Naive thymus-derived CD8-positive, alpha-beta T cell (primary cell): ENCODE measurements around the gene KCNH3. TPM values are rescaled to one million over a fixed set of nuclear protein-coding genes. Genes with fewer than 3 reads are reported as not detected.
A peak's percentile ranks its signal among the peaks of the same experiment; 100 is the strongest.

Source experiments
- ATAC-seq, 2 donors: fragments of 150-1000 bp; cut with Tn5 transposase in 1 of 2; sonication (Bioruptor Pico), chemical (Tn5 transposase) in 1 of 2; 1 replicate in 1 of 2; 2 replicates in 1 of 2; pipeline ENCODE4 v1.10.0; 2021; ENCODE audit warnings: mild to moderate bottlenecking in 2 of 2, moderate library complexity in 2 of 2
- POLR2A ChIA-PET: fragments of 350-600 bp; sonication (Branson Sonifier 250); formaldehyde crosslinking; loops from one replicate; lab custom pipeline; 2021; ENCODE audit warnings: antibody characterized with exemption; lab: Charles Lee
- DNase-seq, 10 donors: peaks; one replicate each; pipeline versions ENCODE4 v3.0.0 to v3.0.0-alpha.2; 2020 to 2022
- H3K27ac Mint-ChIP-seq, 10 donors: one replicate each; pipeline ENCODE4 v1.8.0; 2020 to 2022; ENCODE audit warnings: mild to moderate bottlenecking in 10 of 10, mixed read lengths in 10 of 10, moderate library complexity in 4 of 10, inconsistent platforms in 1 of 10
- H3K27me3 Mint-ChIP-seq, 5 donors: one replicate each; pipeline ENCODE4 v1.8.0; 2021 to 2022; ENCODE audit warnings: mixed read lengths in 5 of 5
- H3K36me3 Mint-ChIP-seq, 3 donors: one replicate each; pipeline ENCODE4 v1.8.0; 2020 to 2022; ENCODE audit warnings: mixed read lengths in 3 of 3, mild to moderate bottlenecking in 2 of 3, inconsistent platforms in 1 of 3
- H3K4me1 Mint-ChIP-seq, 4 donors: one replicate each; pipeline ENCODE4 v1.8.0; 2021 to 2022; ENCODE audit warnings: mixed read lengths in 4 of 4
- H3K4me3 Mint-ChIP-seq, 10 donors: one replicate each; pipeline ENCODE4 v1.8.0; 2020 to 2022; ENCODE audit warnings: mild to moderate bottlenecking in 10 of 10, mixed read lengths in 10 of 10, moderate library complexity in 6 of 10, inconsistent platforms in 1 of 10
- H3K9me3 Mint-ChIP-seq, 9 donors: one replicate each; pipeline ENCODE4 v1.8.0; 2020 to 2022; ENCODE audit warnings: mixed read lengths in 9 of 9, mild to moderate bottlenecking in 3 of 9, inconsistent platforms in 1 of 9, moderate library complexity in 1 of 9
- polyA plus RNA-seq, 3 donors: library from polyadenylated mRNA; unstranded; fragments of 300-500 nt; fragmentation: Illumina TruSeq; gene quantifications; one replicate each; pipeline ENCODE4 v1.2.3, GENCODE V29; 2021
- total RNA-seq, 8 experiments: library from RNA in 2 of 8; stranded (reverse) in 2 of 8; gene quantifications; one replicate each; pipeline ENCODE4 v1.2.3 and lab custom pipeline; 2021 to 2026

Gene KCNH3
- total and polyA plus RNA-seq, 5 experiments from 2014 or later: 2.4 to 8.5 (median 5.7) TPM

- peaks cover 0 to 22% (median 5%) of the 10 kb centered on the region in 3 donors for H3K36me3 Mint-ChIP-seq
- peak within 1 kb of the TSS; percentile 97 to 100 (median 100) for H3K27ac Mint-ChIP-seq
- DNase-seq: peak; percentile 83 to 97 (median 87)
- POLR2A ChIA-PET: interaction anchor here (0.5 to 2.0 kb wide), 15 partner anchors 9 to 1833 kb away, joined by 3 to 9 read pairs (median 3); partner anchors contain the start of genes DDX23, FMNL3, KCNH3 and POU6F1
- H3K9me3 Mint-ChIP-seq: no peaks in the 10 kb centered on the region
- peaks cover 28 to 75% (median 68%) of the 10 kb centered on the region in 4 donors for H3K4me1 Mint-ChIP-seq
- peak within 1 kb of the TSS; percentile 97 to 100 (median 98) for H3K4me3 Mint-ChIP-seq
- no peaks in the 10 kb centered on the region for H3K27me3 Mint-ChIP-seq
- ATAC-seq: peak; percentile 86 to 90
Measured at GRCh38 chr12:49567611-49568441, 29.0 kb downstream of the KCNH3 start, which contains the start of gene MCRS1. MCRS1 (minus strand) TSS chr12:49568142; CDS start chr12:49566731, 1,411 bp downstream.

- Mint-ChIP-seq H3K27ac (peak overlapping the region; percentile 97 to 100 (median 100)), H3K4me3 (peak overlapping the region; percentile 97 to 100 (median 98)), H3K9me3 (no peaks in the 10 kb centered on the region), H3K27me3 (no peaks in the 10 kb centered on the region), H3K36me3 (peaks cover 0 to 17% (median 3%) of the 10 kb centered on the region in 3 donors), H3K4me1 (peaks cover 28 to 71% (median 67%) of the 10 kb centered on the region in 4 donors)
- ATAC-seq: peak in 1 of 2 donors; percentile 39
- DNase-seq: no peak
- POLR2A ChIA-PET: interaction anchor here (0.6 to 0.8 kb wide), 3 partner anchors 30 to 1834 kb away, joined by 3 to 4 read pairs (median 3); partner anchors contain the start of gene KCNH3
Measured at GRCh38 chr12:49568442-49569162, 29.8 kb downstream of the KCNH3 start.

GRCh38 chr12:49577589-49578315, 38.9 kb downstream of the KCNH3 start:
- no peaks in the 10 kb centered on the region for H3K9me3 Mint-ChIP-seq
- no peaks in the 10 kb centered on the region for H3K27me3 Mint-ChIP-seq
- peaks cover 0 to 41% (median 3%) of the 10 kb centered on the region in 3 donors for H3K36me3 Mint-ChIP-seq
- DNase-seq (no peak), ATAC-seq (no peak)
- H3K4me3 Mint-ChIP-seq: no peak overlapping the region
- H3K27ac Mint-ChIP-seq: peak overlapping the region in 1 of 10 donors; percentile 35
- POLR2A ChIA-PET: interaction anchor here (1.1 kb wide), 1 partner anchor 11 kb away, joined by 3 read pairs; no protein-coding TSS in a partner anchor
- peaks cover 4 to 20% (median 20%) of the 10 kb centered on the region in 4 donors for H3K4me1 Mint-ChIP-seq

GRCh38 chr12:49578471-49579112, 39.8 kb downstream of the KCNH3 start:
- Mint-ChIP-seq H3K4me1 (peaks cover 4 to 20% (median 20%) of the 10 kb centered on the region in 4 donors), H3K27me3 (no peaks in the 10 kb centered on the region), H3K27ac (no peak overlapping the region), H3K36me3 (peaks cover 0 to 47% (median 3%) of the 10 kb centered on the region in 3 donors), H3K4me3 (no peak overlapping the region), H3K9me3 (no peaks in the 10 kb centered on the region)
- DNase-seq (no peak), ATAC-seq (no peak)
- POLR2A ChIA-PET: interaction anchor here (0.7 kb wide), 1 partner anchor 46 kb away, joined by 4 read pairs; no protein-coding TSS in a partner anchor

GRCh38 chr12:49580572-49581535, 42.0 kb downstream of the KCNH3 start:
- H3K4me1 Mint-ChIP-seq: peaks cover 4 to 22% (median 20%) of the 10 kb centered on the region in 4 donors
- H3K27me3 Mint-ChIP-seq: no peaks in the 10 kb centered on the region
- POLR2A ChIA-PET: no interaction called here
- H3K9me3 Mint-ChIP-seq: no peaks in the 10 kb centered on the region
- H3K27ac Mint-ChIP-seq: peak overlapping the region in 2 of 10 donors; percentile 7 to 60
- H3K36me3 Mint-ChIP-seq: peaks cover 0 to 35% (median 0%) of the 10 kb centered on the region in 3 donors
- DNase-seq (peak in 9 of 10 donors; percentile 27 to 78 (median 47)), ATAC-seq (peak; percentile 70 to 82)
- H3K4me3 Mint-ChIP-seq: no peak overlapping the region

GRCh38 chr12:49582201-49582600, 43.4 kb downstream of the KCNH3 start:
- Mint-ChIP-seq H3K36me3 (peaks cover 0 to 31% (median 4%) of the 10 kb centered on the region in 3 donors), H3K4me3 (no peak overlapping the region), H3K27ac (peak overlapping the region in 1 of 10 donors; percentile 59), H3K27me3 (no peaks in the 10 kb centered on the region), H3K9me3 (no peaks in the 10 kb centered on the region), H3K4me1 (peaks cover 4 to 17% (median 15%) of the 10 kb centered on the region in 4 donors)
- DNase-seq: no peak
- POLR2A ChIA-PET: no interaction called here
- no peak for ATAC-seq

- Mint-ChIP-seq H3K4me1 (peaks cover 4 to 15% (median 13%) of the 10 kb centered on the region in 4 donors), H3K27ac (no peak overlapping the region), H3K27me3 (no peaks in the 10 kb centered on the region), H3K36me3 (peaks cover 0 to 31% (median 4%) of the 10 kb centered on the region in 3 donors), H3K9me3 (no peaks in the 10 kb centered on the region), H3K4me3 (no peak overlapping the region)
- no peak for ATAC-seq
- DNase-seq: no peak
- POLR2A ChIA-PET: no interaction called here
Measured at GRCh38 chr12:49582850-49583249, 44.0 kb downstream of the KCNH3 start.

- H3K36me3 Mint-ChIP-seq: peaks cover 0 to 31% (median 4%) of the 10 kb centered on the region in 3 donors
- H3K27me3 Mint-ChIP-seq: no peaks in the 10 kb centered on the region
- H3K27ac Mint-ChIP-seq: no peak overlapping the region
- peaks cover 4 to 14% (median 13%) of the 10 kb centered on the region in 4 donors for H3K4me1 Mint-ChIP-seq
- H3K4me3 Mint-ChIP-seq: no peak overlapping the region
- no peak for DNase-seq
- H3K9me3 Mint-ChIP-seq: no peaks in the 10 kb centered on the region
- POLR2A ChIA-PET: interaction anchor here (1.0 kb wide), 1 partner anchor 225 kb away, joined by 3 read pairs; no protein-coding TSS in a partner anchor
- ATAC-seq: no peak
Measured at GRCh38 chr12:49583366-49584094, 44.7 kb downstream of the KCNH3 start.

GRCh38 chr12:49584591-49584990, 45.8 kb downstream of the KCNH3 start:
- Mint-ChIP-seq H3K27ac (no peak overlapping the region), H3K36me3 (peaks cover 0 to 33% (median 4%) of the 10 kb centered on the region in 3 donors), H3K4me1 (peaks cover 4 to 14% (median 11%) of the 10 kb centered on the region in 4 donors), H3K9me3 (no peaks in the 10 kb centered on the region), H3K27me3 (no peaks in the 10 kb centered on the region), H3K4me3 (no peak overlapping the region)
- POLR2A ChIA-PET: no interaction called here
- DNase-seq (no peak), ATAC-seq (no peak)
